NCI-H2171 (cell line): ENCODE results near the gene CHRNA7.
"Not testable (repeated sequence)": the region's sequence is repeated elsewhere in the genome, so short reads cannot be mapped to it uniquely, and the experiment has no call there.

Experiments used
- DNase-seq: peaks from one replicate; lab custom pipeline; 2025; lab: John Stamatoyannopoulos, UW

CHRNA7 gene

GRCh38 chr15:32120577-32121383, 90.5 kb downstream of the CHRNA7 start:
- no peak for DNase-seq

GRCh38 chr15:32121384-32121695, 91.0 kb downstream of the CHRNA7 start:
- no peak for DNase-seq

GRCh38 chr15:32122013-32122412, 91.7 kb downstream of the CHRNA7 start:
- no peak for DNase-seq

GRCh38 chr15:32123473-32123872, 93.2 kb downstream of the CHRNA7 start:
- no peak for DNase-seq

- no peak for DNase-seq
Observed at GRCh38 chr15:32124726-32125125, 94.4 kb downstream of the CHRNA7 start.

- no peak for DNase-seq
Observed at GRCh38 chr15:32125595-32125994, 95.3 kb downstream of the CHRNA7 start.

GRCh38 chr15:32129815-32130214, 99.5 kb downstream of the CHRNA7 start:
- DNase-seq: no peak

- DNase-seq: no peak
Observed at GRCh38 chr15:32130823-32131222, 100.5 kb downstream of the CHRNA7 start.

GRCh38 chr15:32131803-32132202, 101.5 kb downstream of the CHRNA7 start:
- no peak for DNase-seq

- DNase-seq: no peak
Observed at GRCh38 chr15:32132859-32133258, 102.5 kb downstream of the CHRNA7 start.

- no peak for DNase-seq
Observed at GRCh38 chr15:32134842-32135241, 104.5 kb downstream of the CHRNA7 start.

GRCh38 chr15:32135335-32135734, 105.0 kb downstream of the CHRNA7 start:
- DNase-seq: no peak

GRCh38 chr15:32145512-32145911, 115.2 kb downstream of the CHRNA7 start:
- DNase-seq: not testable (repeated sequence)

GRCh38 chr15:32148833-32149555, 118.7 kb downstream of the CHRNA7 start:
- no peak for DNase-seq

- DNase-seq: no peak
Observed at GRCh38 chr15:32152574-32152973, 122.3 kb downstream of the CHRNA7 start.

- not testable (repeated sequence) for DNase-seq
Observed at GRCh38 chr15:32153868-32154623, 123.7 kb downstream of the CHRNA7 start.

GRCh38 chr15:32162143-32162542, 131.8 kb downstream of the CHRNA7 start:
- DNase-seq: not testable (repeated sequence)

GRCh38 chr15:32164065-32164464, 133.8 kb downstream of the CHRNA7 start:
- DNase-seq: not testable (repeated sequence)

GRCh38 chr15:32164747-32165146, 134.4 kb downstream of the CHRNA7 start:
- DNase-seq: not testable (repeated sequence)

- DNase-seq: not testable (repeated sequence)
Observed at GRCh38 chr15:32165775-32166174, 135.5 kb downstream of the CHRNA7 start.

GRCh38 chr15:32166270-32166669, 136.0 kb downstream of the CHRNA7 start:
- not testable (repeated sequence) for DNase-seq

GRCh38 chr15:32167913-32168312, 137.6 kb downstream of the CHRNA7 start:
- DNase-seq: not testable (repeated sequence)

GRCh38 chr15:32180579-32180978, 150.3 kb downstream of the CHRNA7 start:
- DNase-seq: not testable (repeated sequence)
